HepG2 (cell line): ENCODE measurements around the gene LLGL2. TPM values are rescaled to one million over a fixed set of nuclear protein-coding genes. Genes with fewer than 3 reads are reported as not detected.

ENCODE experiments used
- AKNA ChIP-seq: sonication (generic); formaldehyde crosslinking; IDR thresholded peaks from 2 replicates; pipeline ENCODE4 v1.4.0; 2020; ENCODE audit warnings: missing genetic modification reagents, borderline replicate concordance
- HOXD1 ChIP-seq: sonication (generic); formaldehyde crosslinking; IDR thresholded peaks from 2 replicates; pipeline ENCODE4 v1.5.0; 2020; ENCODE audit warnings: missing genetic modification reagents
- IRF9 ChIP-seq: sonication (generic); formaldehyde crosslinking; IDR thresholded peaks from 2 replicates; pipeline ENCODE4 v1.8.0; 2022; ENCODE audit warnings: missing genetic modification reagents, mild to moderate bottlenecking, borderline replicate concordance
- MAZ ChIP-seq, 2 experiments: sonication (generic) in 1 of 2; formaldehyde crosslinking in 1 of 2; IDR thresholded peaks; 2 replicates each; pipeline versions ENCODE4 v1.5.0 to v1.6.1; 2012 to 2020; ENCODE audit warnings: low read depth in 2 of 2, mild to moderate bottlenecking in 2 of 2, borderline replicate concordance in 1 of 2, improper control_type of control experiment in 1 of 2, low read length in 1 of 2, missing genetic modification reagents in 1 of 2, moderate library complexity in 1 of 2
- MLXIP ChIP-seq: sonication (generic); formaldehyde crosslinking; IDR thresholded peaks from 2 replicates; pipeline ENCODE4 v1.9.0; 2021; ENCODE audit warnings: missing genetic modification reagents, borderline replicate concordance
- NR0B2 ChIP-seq: sonication (generic); formaldehyde crosslinking; IDR thresholded peaks from 2 replicates; pipeline ENCODE4 v1.4.0; 2020; ENCODE audit warnings: mild to moderate bottlenecking, missing genetic modification reagents
- RELA ChIP-seq: sonication (generic); formaldehyde crosslinking; IDR thresholded peaks from 2 replicates; pipeline ENCODE4 v1.4.0; 2020; ENCODE audit warnings: missing genetic modification reagents
- SMAD3 ChIP-seq: sonication (generic); formaldehyde crosslinking; IDR thresholded peaks from 2 replicates; pipeline ENCODE4 v1.4.0; 2020; ENCODE audit warnings: missing genetic modification reagents
- ZBTB39 ChIP-seq: sonication (generic); formaldehyde crosslinking; IDR thresholded peaks from 2 replicates; pipeline ENCODE4 v1.5.0; 2020; ENCODE audit warnings: missing genetic modification reagents
- ZFYVE20 ChIP-seq: sonication (generic); formaldehyde crosslinking; IDR thresholded peaks from 2 replicates; pipeline ENCODE4 v1.8.0; 2023; ENCODE audit warnings: low read depth, mild to moderate bottlenecking, moderate library complexity, missing genetic modification reagents, borderline replicate concordance
- ZNF124 ChIP-seq: sonication (generic); formaldehyde crosslinking; IDR thresholded peaks from 2 replicates; pipeline ENCODE4 v1.4.0; 2020; ENCODE audit warnings: missing genetic modification reagents
- ZNF260 ChIP-seq: sonication (generic); formaldehyde crosslinking; IDR thresholded peaks from 2 replicates; pipeline ENCODE4 v1.4.0; 2020; ENCODE audit warnings: missing genetic modification reagents, low read depth, mild to moderate bottlenecking, borderline replicate concordance
- ZNF331 ChIP-seq: sonication (generic); formaldehyde crosslinking; IDR thresholded peaks from 2 replicates; pipeline ENCODE4 v1.4.0; 2020; ENCODE audit warnings: missing genetic modification reagents
- ZNF562 ChIP-seq: sonication (generic); formaldehyde crosslinking; IDR thresholded peaks from 2 replicates; pipeline ENCODE4 v1.8.0; 2022; ENCODE audit warnings: missing genetic modification reagents, borderline replicate concordance
- ZNF790 ChIP-seq: sonication (generic); formaldehyde crosslinking; IDR thresholded peaks from 2 replicates; pipeline ENCODE4 v1.8.0; 2022; ENCODE audit warnings: missing genetic modification reagents, mild to moderate bottlenecking, borderline replicate concordance
- polyA plus RNA-seq, 8 experiments: library from polyadenylated mRNA; depleted of rRNA in 3 of 8; stranded (reverse) in 7 of 8; unstranded in 1 of 8; fragments of >200 nt; fragmentation: Illumina TruSeq in 4 of 8; extraction: Trizol in 4 of 8; gene quantifications; 2 replicates each; pipeline versions ENCODE4 v1.2.1 to v1.2.3, GENCODE V29; 2011 to 2016; ENCODE audit warnings: low read depth in 4 of 8, missing spikeins in 1 of 8, mixed read lengths in 1 of 8; ENCODE audit not compliant: insufficient read depth in 1 of 8
- total RNA-seq, 5 experiments: library from RNA; depleted of rRNA; stranded (reverse); fragments of >200 nt; fragmentation: Illumina TruSeq; extraction: Trizol; gene quantifications; 2 replicates each; pipeline ENCODE4 v1.2.3, GENCODE V29; 2016; ENCODE audit warnings: low read depth in 1 of 5

Gene LLGL2
- total and polyA plus RNA-seq, 2 of the 13 experiments (the other 11 are each of a cell fraction or from before 2014, with no cell fraction given): 83.0 to 86.7 TPM

GRCh38 chr17:75524970-75525805 is at the start of gene LLGL2 (continued):
- TF ChIP-seq AKNA (CRISPR knock-in tag) (no peak), NR0B2 (CRISPR knock-in tag) (peak; percentile 65), ZFYVE20 (CRISPR knock-in tag) (no peak), MLXIP (CRISPR knock-in tag) (no peak), ZNF562 (CRISPR knock-in tag) (no peak), ZNF790 (0 out of 2 replicates have a peak, but pooled peaks have one; percentile 57), IRF9 (CRISPR knock-in tag) (peak; percentile 82; the same call in 1 of the 2 replicates), RELA (CRISPR knock-in tag) (no peak), ZNF124 (no peak; the same call in 1 of the 2 replicates), MAZ (IDR thresholded peaks at IDR 0.05; ENCODE audit: borderline replicate concordance, low read depth, low read length) (peak; percentile 96), MAZ (CRISPR knock-in tag; IDR thresholded peaks at IDR 0.05; ENCODE audit: low read depth) (0 out of 2 replicates have a peak, but pooled peaks have one; percentile 24), HOXD1 (CRISPR knock-in tag) (peak; percentile 85; the same call in 1 of the 2 replicates), ZBTB39 (CRISPR knock-in tag) (no peak), ZNF331 (peak; percentile 50; the same call in 1 of the 2 replicates), SMAD3 (peak; percentile 55; the same call in 1 of the 2 replicates), ZNF260 (CRISPR knock-in tag) (no peak)
